Left forelimb (tissue), 1 donor: ENCODE measurements around the gene ITPR2.

ENCODE experiments used
- DNase-seq: peaks from one replicate; pipeline ENCODE4 v3.0.0-alpha.2; 2018; ENCODE audit warnings: low spot score

The ITPR2 gene

GRCh38 chr12:26514364-26514763, 318.6 kb downstream of the ITPR2 start:
- no peak for DNase-seq

- no peak for DNase-seq
Observed at GRCh38 chr12:26513363-26514043, 319.5 kb downstream of the ITPR2 start.

GRCh38 chr12:26512213-26512612, 320.8 kb downstream of the ITPR2 start:
- no peak for DNase-seq

GRCh38 chr12:26510354-26510674, 322.7 kb downstream of the ITPR2 start:
- DNase-seq: no peak

- no peak for DNase-seq
Observed at GRCh38 chr12:26507613-26508012, 325.4 kb downstream of the ITPR2 start.

- no peak for DNase-seq
Observed at GRCh38 chr12:26499979-26500640, 332.9 kb downstream of the ITPR2 start.

- no peak for DNase-seq
Observed at GRCh38 chr12:26496170-26496569, 336.8 kb downstream of the ITPR2 start.

GRCh38 chr12:26493656-26494055, 339.3 kb downstream of the ITPR2 start:
- DNase-seq: no peak

GRCh38 chr12:26492406-26492805, 340.6 kb downstream of the ITPR2 start:
- no peak for DNase-seq

GRCh38 chr12:26489908-26490307, 343.1 kb downstream of the ITPR2 start:
- no peak for DNase-seq

- no peak for DNase-seq
Observed at GRCh38 chr12:26488351-26488750, 344.6 kb downstream of the ITPR2 start.

- DNase-seq: no peak
Observed at GRCh38 chr12:26473291-26473690, 359.7 kb downstream of the ITPR2 start.

GRCh38 chr12:26471560-26471959, 361.4 kb downstream of the ITPR2 start:
- DNase-seq: no peak

GRCh38 chr12:26469421-26470180, 363.4 kb downstream of the ITPR2 start:
- DNase-seq: no peak

- no peak for DNase-seq
Observed at GRCh38 chr12:26467351-26467750, 365.6 kb downstream of the ITPR2 start.

GRCh38 chr12:26466726-26467125, 366.3 kb downstream of the ITPR2 start:
- no peak for DNase-seq

- no peak for DNase-seq
Observed at GRCh38 chr12:26465419-26466097, 367.4 kb downstream of the ITPR2 start.

GRCh38 chr12:26461776-26462175, 371.2 kb downstream of the ITPR2 start:
- no peak for DNase-seq

GRCh38 chr12:26460361-26460760, 372.6 kb downstream of the ITPR2 start:
- DNase-seq: no peak

GRCh38 chr12:26455936-26456574, 376.9 kb downstream of the ITPR2 start:
- DNase-seq: no peak

- no peak for DNase-seq
Observed at GRCh38 chr12:26453246-26453645, 379.7 kb downstream of the ITPR2 start.

GRCh38 chr12:26452511-26452910, 380.5 kb downstream of the ITPR2 start:
- DNase-seq: no peak
